GM19193 (cell line): Measurements from ENCODE around the gene COPS7A.

ENCODE experiments used
- POLR2A ChIP-seq: IDR thresholded peaks from 4 replicates; pipeline ENCODE4 v1.6.1; 2011; ENCODE audit not compliant: insufficient read depth, insufficient read length; ENCODE audit errors: extremely low read depth

Gene COPS7A

GRCh38 chr12:6771091-6771495 is 47.2 kb downstream of the COPS7A start:
- TF ChIP-seq POLR2A: no peak

GRCh38 chr12:6771509-6772330 is 47.9 kb downstream of the COPS7A start:
- no peak for TF ChIP-seq POLR2A

GRCh38 chr12:6772331-6772695 is 48.5 kb downstream of the COPS7A start, which contains the start of gene LAG3:
TSS of gene LAG3 (plus strand) at chr12:6772520. CDS start at chr12:6772853, 333 bp downstream.
- TF ChIP-seq POLR2A: peak; percentile 49

- no peak for TF ChIP-seq POLR2A
These were observed 49.1 kb downstream of the COPS7A start for GRCh38 chr12:6772726-6773589.

GRCh38 chr12:6773590-6774351 is 49.9 kb downstream of the COPS7A start:
- peak; percentile 18 for TF ChIP-seq POLR2A

GRCh38 chr12:6774499-6775062 is 50.7 kb downstream of the COPS7A start:
- TF ChIP-seq POLR2A: no peak

GRCh38 chr12:6775185-6776174 is 51.6 kb downstream of the COPS7A start:
- no peak for TF ChIP-seq POLR2A

GRCh38 chr12:6777386-6777785 is 53.5 kb downstream of the COPS7A start:
- no peak for TF ChIP-seq POLR2A

GRCh38 chr12:6778217-6778573 is 54.3 kb downstream of the COPS7A start:
- TF ChIP-seq POLR2A: no peak

- TF ChIP-seq POLR2A: peak; percentile 16
These were observed 55.0 kb downstream of the COPS7A start for GRCh38 chr12:6778574-6779550.

GRCh38 chr12:6779708-6780432 is 56.0 kb downstream of the COPS7A start:
- no peak for TF ChIP-seq POLR2A

- TF ChIP-seq POLR2A: no peak
These were observed 56.7 kb downstream of the COPS7A start for GRCh38 chr12:6780573-6780972.
